Inferior parietal cortex (tissue), 1 donor: ENCODE measurements around the gene EFCAB10.
"Not testable (repeated sequence)": the region's sequence is repeated elsewhere in the genome, so short reads cannot be mapped to it uniquely, and the experiment has no call there.

Source experiments
- DNase-seq: peaks from one replicate; pipeline ENCODE4 v3.0.0-alpha.2; 2016; ENCODE audit errors: extremely low spot score

Gene EFCAB10

GRCh38 chr7:105531792-105532671 is 49.3 kb downstream of the EFCAB10 start, which contains the start of gene RINT1:
Gene RINT1, plus strand, starts transcription at chr7:105532201. Its CDS starts 115 bp downstream, at chr7:105532316.
- peak; percentile 92 for DNase-seq

- no peak for DNase-seq
These were observed 50.7 kb downstream of the EFCAB10 start for GRCh38 chr7:105530546-105530945.

GRCh38 chr7:105530126-105530525 is 51.2 kb downstream of the EFCAB10 start:
- DNase-seq: no peak

- not testable (repeated sequence) for DNase-seq
These were observed 53.6 kb downstream of the EFCAB10 start for GRCh38 chr7:105527737-105528136.

GRCh38 chr7:105524840-105525239 is 56.5 kb downstream of the EFCAB10 start:
- no peak for DNase-seq

GRCh38 chr7:105524423-105524822 is 56.9 kb downstream of the EFCAB10 start:
- not testable (repeated sequence) for DNase-seq

- DNase-seq: peak; percentile 84
These were observed 59.4 kb downstream of the EFCAB10 start, which contains the start of gene PUS7 for GRCh38 chr7:105521717-105522463. Gene PUS7, minus strand, starts transcription at chr7:105522271. Its CDS starts 13,759 bp downstream, at chr7:105508512.

GRCh38 chr7:105521027-105521716 is 60.1 kb downstream of the EFCAB10 start:
- DNase-seq: peak; percentile 60

GRCh38 chr7:105520620-105521019 is 60.7 kb downstream of the EFCAB10 start:
- DNase-seq: not testable (repeated sequence)

- no peak for DNase-seq
These were observed 61.9 kb downstream of the EFCAB10 start for GRCh38 chr7:105519353-105519752.

- not testable (repeated sequence) for DNase-seq
These were observed 65.7 kb downstream of the EFCAB10 start for GRCh38 chr7:105515610-105516009.
